ENCODE data around the gene HLA-F.

Gene HLA-F

DNA sequence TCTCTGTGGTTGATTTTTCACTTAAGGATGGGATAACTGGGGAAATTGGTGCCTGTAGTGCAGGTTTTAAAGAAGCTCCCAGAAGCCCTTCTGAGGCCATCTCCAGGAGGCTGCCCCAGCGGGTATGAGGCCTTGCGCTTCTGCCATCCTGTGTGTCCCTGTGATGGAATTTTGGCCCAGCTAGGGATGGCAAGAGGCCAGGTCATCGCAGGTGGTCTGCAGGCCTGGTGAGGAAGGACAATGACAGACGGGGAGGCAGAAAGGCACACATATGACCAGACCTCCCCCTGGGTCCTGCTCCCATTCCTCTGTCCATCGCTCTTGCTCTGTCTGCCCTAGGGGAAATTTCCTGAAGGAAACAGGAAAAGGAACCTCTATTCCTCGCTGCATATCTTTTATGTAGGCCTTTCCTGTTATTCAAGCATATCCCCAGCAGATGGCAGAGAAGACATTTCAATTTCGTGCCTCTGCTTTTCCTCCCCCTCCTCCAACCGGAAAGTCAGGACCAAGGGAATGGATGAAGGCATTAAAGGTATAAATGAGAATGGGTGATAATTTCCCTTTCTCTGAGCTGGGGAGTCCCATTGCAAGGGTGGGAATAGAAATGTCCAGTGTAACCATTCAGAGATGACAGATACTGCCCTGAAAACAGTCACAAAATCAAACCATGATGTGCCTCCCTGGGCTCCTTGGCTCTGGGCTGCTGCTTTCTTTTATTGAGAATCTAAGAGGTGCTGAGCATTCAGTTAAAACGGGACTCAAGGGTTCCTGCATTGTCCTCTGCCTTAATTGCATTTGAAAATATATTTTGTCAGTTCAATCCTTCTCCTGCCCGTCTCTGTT, 17.6 kb upstream of the HLA-F start:
- no peak overlapping the region for H3K4me3 ChIP-seq (ENCODE audit: low read length)
- TF ChIP-seq, protein P1, sequence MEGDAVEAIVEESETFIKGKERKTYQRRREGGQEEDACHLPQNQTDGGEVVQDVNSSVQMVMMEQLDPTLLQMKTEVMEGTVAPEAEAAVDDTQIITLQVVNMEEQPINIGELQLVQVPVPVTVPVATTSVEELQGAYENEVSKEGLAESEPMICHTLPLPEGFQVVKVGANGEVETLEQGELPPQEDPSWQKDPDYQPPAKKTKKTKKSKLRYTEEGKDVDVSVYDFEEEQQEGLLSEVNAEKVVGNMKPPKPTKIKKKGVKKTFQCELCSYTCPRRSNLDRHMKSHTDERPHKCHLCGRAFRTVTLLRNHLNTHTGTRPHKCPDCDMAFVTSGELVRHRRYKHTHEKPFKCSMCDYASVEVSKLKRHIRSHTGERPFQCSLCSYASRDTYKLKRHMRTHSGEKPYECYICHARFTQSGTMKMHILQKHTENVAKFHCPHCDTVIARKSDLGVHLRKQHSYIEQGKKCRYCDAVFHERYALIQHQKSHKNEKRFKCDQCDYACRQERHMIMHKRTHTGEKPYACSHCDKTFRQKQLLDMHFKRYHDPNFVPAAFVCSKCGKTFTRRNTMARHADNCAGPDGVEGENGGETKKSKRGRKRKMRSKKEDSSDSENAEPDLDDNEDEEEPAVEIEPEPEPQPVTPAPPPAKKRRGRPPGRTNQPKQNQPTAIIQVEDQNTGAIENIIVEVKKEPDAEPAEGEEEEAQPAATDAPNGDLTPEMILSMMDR (conservative IDR thresholded peaks at IDR 0.05; ENCODE audit: low read depth, low read length): peak; percentile 51
- no peak for DNase-seq (ENCODE audit: low read depth)

DNA sequence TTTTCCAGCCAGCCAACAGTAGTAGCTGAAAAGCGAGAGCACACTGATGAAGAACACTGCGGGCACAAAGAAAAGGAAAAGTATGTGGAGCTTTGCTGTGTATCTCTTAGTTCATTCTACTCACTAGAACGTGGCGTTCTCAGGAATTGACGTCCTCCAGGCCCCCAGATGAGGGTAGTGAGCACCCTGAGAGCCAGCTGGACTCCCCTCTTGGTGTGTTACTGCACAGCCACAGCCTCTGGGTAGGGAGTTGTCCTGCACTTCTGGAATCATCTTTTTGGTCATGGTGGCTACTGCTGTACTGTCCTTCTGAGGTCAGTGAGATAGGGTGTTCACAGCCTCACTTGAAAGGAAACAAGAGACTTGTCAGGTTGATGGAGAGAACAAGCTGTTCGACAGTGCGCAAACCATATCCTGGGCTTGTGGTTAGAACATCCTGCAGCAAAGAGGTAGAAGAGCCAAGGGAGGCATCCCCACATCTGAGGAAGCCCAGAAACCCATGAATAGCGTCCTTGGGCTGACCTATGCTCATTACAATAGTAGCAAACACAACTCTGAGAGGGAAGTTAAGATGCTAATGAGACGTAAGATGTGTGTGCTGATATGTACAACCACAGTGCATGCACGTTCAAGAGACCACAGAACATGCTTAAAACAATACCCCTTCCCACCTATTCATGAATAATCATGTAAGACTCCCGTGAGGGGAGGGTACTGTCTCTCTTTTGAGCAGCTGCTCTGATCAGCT, 14.6 kb upstream of the HLA-F start:
- DNase-seq (ENCODE audit: low read depth): no peak
- TF ChIP-seq, protein P1 (conservative IDR thresholded peaks at IDR 0.05; ENCODE audit: low read depth, low read length): no peak
- no peak overlapping the region for H3K4me3 ChIP-seq (ENCODE audit: low read length)

DNA sequence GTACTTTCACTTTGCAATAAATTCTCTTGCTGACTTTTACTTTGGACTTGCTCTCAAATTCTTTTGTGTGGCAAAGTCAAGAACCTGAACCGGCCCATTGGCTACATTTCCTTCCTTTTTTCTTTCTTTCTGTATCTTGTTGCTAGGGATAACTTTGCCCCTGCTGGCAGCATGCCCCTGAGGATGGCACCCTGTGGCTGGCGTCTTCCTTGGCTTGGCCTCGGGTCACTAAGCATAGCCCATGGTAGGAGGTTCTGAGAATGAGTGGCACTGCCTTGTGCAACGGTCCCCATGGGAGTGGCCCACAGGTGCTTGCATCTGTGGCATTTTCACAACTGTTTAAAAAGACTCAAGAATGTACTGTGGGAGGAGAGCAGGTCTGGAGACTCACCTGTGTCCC, 14.0 kb upstream of the HLA-F start:
- TF ChIP-seq, protein P1 (conservative IDR thresholded peaks at IDR 0.05; ENCODE audit: low read depth, low read length): no peak
- H3K4me3 ChIP-seq (ENCODE audit: low read length): no peak overlapping the region
- DNase-seq (ENCODE audit: low read depth): no peak

DNA sequence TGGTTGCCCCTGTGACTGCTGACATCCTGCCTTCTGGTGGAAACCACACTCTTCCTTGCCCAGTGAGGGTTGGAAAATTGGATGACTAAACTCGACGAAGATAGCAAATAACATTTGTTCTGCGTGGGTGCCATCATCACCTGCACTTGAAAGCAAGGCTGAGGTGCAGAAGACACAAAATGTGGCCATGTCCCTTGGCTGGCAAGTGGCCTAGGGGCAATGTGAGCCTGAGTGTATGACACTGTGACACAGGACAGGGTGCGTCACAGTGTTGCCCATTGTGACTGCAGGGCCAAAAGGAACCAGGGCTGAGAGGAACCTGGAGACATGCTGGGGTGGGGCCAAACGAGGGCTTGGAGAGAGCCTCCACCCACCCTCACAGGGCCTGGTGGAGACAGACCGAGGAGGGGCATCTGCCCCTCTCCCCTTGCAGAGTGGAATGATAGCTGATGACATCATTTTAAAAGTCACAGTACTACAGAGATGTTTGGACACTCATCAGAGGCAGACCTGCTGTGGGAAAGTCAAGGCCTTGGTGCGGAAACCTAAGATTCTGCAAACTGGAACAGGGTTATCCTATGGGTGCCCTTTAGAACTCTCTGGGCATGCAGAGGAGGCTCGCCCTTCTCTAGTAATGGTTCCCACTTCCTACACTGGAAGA, 12.8 kb upstream of the HLA-F start:
- TF ChIP-seq, protein P1 (conservative IDR thresholded peaks at IDR 0.05; ENCODE audit: low read depth, low read length): no peak
- H3K4me3 ChIP-seq (ENCODE audit: low read length): no peak overlapping the region
- DNase-seq (ENCODE audit: low read depth): no peak

DNA sequence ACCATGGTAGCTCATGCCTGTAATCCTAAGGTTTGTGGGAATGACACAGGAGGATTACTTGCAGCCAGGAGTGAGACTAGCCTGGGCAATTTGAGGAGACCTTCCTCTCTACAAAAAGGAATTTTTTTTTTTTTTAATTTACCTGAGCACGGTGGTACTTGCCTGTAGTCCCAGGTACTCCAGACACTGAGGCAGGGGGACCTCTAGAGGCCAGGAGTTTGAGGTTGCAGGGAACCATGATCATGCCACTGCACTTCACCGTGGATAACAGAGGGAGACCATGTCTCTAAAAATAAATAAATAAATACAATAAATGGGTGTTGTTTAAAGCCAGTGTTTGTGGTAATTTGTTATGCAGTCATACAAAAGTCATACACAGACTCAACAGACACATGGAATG, 2.4 kb upstream of the HLA-F start:
- TF ChIP-seq, protein P1 (conservative IDR thresholded peaks at IDR 0.05; ENCODE audit: low read depth, low read length): no peak
- no peak for DNase-seq (ENCODE audit: low read depth)
- H3K4me3 ChIP-seq (ENCODE audit: low read length): no peak overlapping the region

DNA sequence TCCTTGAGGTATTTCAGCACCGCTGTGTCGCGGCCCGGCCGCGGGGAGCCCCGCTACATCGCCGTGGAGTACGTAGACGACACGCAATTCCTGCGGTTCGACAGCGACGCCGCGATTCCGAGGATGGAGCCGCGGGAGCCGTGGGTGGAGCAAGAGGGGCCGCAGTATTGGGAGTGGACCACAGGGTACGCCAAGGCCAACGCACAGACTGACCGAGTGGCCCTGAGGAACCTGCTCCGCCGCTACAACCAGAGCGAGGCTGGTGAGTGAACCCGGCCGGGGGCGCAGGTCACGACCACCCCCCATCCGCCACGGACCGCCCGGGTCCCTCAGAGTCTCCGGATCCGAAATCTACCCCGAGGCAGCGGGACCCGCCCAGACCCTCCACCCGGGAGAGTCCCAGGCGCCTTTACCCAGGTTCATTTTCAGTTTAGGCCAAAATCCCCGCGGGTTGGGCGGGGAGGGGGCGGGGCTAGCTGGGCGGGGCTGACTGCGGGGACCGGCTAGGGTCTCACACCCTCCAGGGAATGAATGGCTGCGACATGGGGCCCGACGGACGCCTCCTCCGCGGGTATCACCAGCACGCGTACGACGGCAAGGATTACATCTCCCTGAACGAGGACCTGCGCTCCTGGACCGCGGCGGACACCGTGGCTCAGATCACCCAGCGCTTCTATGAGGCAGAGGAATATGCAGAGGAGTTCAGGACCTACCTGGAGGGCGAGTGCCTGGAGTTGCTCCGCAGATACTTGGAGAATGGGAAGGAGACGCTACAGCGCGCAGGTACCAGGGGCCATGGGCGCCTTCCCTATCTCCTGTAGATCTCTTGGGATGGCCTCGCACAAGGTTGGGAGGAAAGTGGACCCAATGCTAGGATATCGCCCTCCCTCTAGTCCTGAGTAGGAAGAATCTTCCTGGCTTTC, 693 bp downstream of the HLA-F start:
- TF ChIP-seq, protein P1 (conservative IDR thresholded peaks at IDR 0.05; ENCODE audit: low read depth, low read length): no peak
- peak overlapping the region; percentile 53 for H3K4me3 ChIP-seq (ENCODE audit: low read length)
- DNase-seq (ENCODE audit: low read depth): no peak
